ENCODE results near the gene MAP3K13. TPM values are rescaled to one million over a fixed set of nuclear protein-coding genes. Genes with fewer than 3 reads are reported as not detected.

Gene MAP3K13
- total RNA-seq, 1 experiment from 2014 or later: 21.0 TPM

DNA sequence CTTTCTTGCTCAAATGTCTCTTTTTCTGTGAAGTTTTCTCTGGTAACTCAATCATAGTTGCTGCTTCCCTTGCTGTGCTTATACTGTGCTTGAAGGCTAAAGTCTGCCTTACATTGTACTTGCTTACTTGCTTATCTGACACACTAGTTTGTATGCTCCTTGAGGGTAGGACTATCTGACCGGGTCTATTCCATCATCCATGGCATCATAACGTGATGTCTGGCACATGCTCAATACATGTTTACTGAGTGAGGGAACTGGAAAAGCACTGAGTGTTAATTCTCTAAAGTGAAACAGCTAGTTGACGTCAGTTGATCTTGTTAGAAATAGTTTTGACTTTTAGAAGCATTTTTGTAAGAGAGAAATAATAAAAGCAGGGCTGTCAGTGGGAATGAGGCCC lies 42.7 kb downstream of the MAP3K13 start (continued):
- TF ChIP-seq SIN3A (IDR thresholded peaks at IDR 0.05; ENCODE audit: low read depth): no peak
- TF ChIP-seq, protein P1, sequence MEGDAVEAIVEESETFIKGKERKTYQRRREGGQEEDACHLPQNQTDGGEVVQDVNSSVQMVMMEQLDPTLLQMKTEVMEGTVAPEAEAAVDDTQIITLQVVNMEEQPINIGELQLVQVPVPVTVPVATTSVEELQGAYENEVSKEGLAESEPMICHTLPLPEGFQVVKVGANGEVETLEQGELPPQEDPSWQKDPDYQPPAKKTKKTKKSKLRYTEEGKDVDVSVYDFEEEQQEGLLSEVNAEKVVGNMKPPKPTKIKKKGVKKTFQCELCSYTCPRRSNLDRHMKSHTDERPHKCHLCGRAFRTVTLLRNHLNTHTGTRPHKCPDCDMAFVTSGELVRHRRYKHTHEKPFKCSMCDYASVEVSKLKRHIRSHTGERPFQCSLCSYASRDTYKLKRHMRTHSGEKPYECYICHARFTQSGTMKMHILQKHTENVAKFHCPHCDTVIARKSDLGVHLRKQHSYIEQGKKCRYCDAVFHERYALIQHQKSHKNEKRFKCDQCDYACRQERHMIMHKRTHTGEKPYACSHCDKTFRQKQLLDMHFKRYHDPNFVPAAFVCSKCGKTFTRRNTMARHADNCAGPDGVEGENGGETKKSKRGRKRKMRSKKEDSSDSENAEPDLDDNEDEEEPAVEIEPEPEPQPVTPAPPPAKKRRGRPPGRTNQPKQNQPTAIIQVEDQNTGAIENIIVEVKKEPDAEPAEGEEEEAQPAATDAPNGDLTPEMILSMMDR (IDR thresholded peaks at IDR 0.05 in 2 of 3, conservative IDR thresholded peaks at IDR 0.05 in 1 of 3; ENCODE audit: borderline replicate concordance in 1 of 3, insufficient read depth in 1 of 3, low read depth in 2 of 3, low read length in 2 of 3): no peak

DNA sequence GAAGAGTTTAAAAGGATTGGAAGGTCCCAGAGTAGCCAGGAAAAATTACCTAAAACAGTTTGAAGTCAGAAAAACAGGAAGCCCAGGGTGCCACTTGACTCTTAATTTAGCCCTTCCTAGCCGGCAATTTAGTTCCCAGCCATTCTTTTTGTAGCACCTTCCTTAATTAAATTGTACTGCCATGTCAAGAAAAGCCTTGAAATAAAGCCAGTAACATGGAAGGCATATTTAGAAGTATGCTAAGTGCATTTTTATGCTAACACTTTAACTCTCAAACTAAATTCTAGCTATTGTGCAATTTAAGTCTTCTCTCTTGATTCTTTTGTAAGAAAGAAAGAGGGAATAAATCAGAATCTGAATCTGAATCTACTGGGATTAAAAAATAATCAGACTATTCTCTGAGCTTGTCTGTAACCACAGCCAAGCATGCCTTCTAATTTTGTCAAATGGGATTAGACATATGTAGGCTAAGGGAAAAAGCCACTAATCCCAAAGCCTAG lies 43.2 kb downstream of the MAP3K13 start:
- Histone ChIP-seq H3K27ac (ENCODE audit: low read depth, low read length) (no peak overlapping the region), H3K9me2 (ENCODE audit: insufficient read depth) (no peaks in the 10 kb centered on the region), H3K4me3 (replicated peaks in 1 of 2; ENCODE audit: low read depth in 1 of 2, low read length in 2 of 2) (no peak overlapping the region), H3K27me3 (ENCODE audit: insufficient read depth, low read length) (no peaks in the 10 kb centered on the region), H2AFZ (ENCODE audit: low read depth, low read length, poor library complexity, severe bottlenecking) (no peak overlapping the region), H3K79me2 (ENCODE audit: insufficient read depth, low read length) (no peaks in the 10 kb centered on the region), H3K9me3 (ENCODE audit: control insufficient read depth in 1 of 2, insufficient read depth in 1 of 2, low read depth in 1 of 2, low read length in 2 of 2) (no peaks in the 10 kb centered on the region), H3K9ac (ENCODE audit: low read length) (no peak overlapping the region), H3K4me2 (ENCODE audit: low read length) (no peak overlapping the region), H3K36me3 (ENCODE audit: control insufficient read depth in 1 of 2, insufficient read depth in 2 of 2, low read length in 2 of 2) (no peaks in the 10 kb centered on the region), H4K20me1 (ENCODE audit: insufficient read depth) (no peaks in the 10 kb centered on the region), H3K4me1 (ENCODE audit: control insufficient read depth in 1 of 2, insufficient read depth in 2 of 2, low read length in 2 of 2) (no peaks in the 10 kb centered on the region)
- DNase-seq (ENCODE audit: low read depth, low spot score) (no peak), ATAC-seq (no peak)
- ChIA-PET CTCF (no interaction called here), POLR2A (no interaction called here), RAD21 (ENCODE audit: low non-redundant PET in 1 of 2, low total read pairs in 2 of 2, uncharacterized antibody in 2 of 2, unreplicated experiment in 2 of 2) (no interaction called here)
- intact Hi-C loops (cut with micrococcal nuclease): no loop called here
- no TSS peak for BruUV-seq (replicated peaks)
- TF ChIP-seq ELF1 (IDR thresholded peaks at IDR 0.05; ENCODE audit: borderline replicate concordance, low read depth) (no peak), FOSL1 (IDR thresholded peaks at IDR 0.05; ENCODE audit: low read depth) (no peak), SIN3A (IDR thresholded peaks at IDR 0.05; ENCODE audit: low read depth) (no peak), ZBTB33 (IDR thresholded peaks at IDR 0.05; ENCODE audit: extremely low read depth, insufficient replicate concordance, low read length) (no peak), YY1 (IDR thresholded peaks at IDR 0.05; ENCODE audit: extremely low read depth, insufficient replicate concordance, low read depth, low read length) (no peak), EZH2 (IDR thresholded peaks at IDR 0.05) (no peak)
- TF ChIP-seq, protein P2, sequence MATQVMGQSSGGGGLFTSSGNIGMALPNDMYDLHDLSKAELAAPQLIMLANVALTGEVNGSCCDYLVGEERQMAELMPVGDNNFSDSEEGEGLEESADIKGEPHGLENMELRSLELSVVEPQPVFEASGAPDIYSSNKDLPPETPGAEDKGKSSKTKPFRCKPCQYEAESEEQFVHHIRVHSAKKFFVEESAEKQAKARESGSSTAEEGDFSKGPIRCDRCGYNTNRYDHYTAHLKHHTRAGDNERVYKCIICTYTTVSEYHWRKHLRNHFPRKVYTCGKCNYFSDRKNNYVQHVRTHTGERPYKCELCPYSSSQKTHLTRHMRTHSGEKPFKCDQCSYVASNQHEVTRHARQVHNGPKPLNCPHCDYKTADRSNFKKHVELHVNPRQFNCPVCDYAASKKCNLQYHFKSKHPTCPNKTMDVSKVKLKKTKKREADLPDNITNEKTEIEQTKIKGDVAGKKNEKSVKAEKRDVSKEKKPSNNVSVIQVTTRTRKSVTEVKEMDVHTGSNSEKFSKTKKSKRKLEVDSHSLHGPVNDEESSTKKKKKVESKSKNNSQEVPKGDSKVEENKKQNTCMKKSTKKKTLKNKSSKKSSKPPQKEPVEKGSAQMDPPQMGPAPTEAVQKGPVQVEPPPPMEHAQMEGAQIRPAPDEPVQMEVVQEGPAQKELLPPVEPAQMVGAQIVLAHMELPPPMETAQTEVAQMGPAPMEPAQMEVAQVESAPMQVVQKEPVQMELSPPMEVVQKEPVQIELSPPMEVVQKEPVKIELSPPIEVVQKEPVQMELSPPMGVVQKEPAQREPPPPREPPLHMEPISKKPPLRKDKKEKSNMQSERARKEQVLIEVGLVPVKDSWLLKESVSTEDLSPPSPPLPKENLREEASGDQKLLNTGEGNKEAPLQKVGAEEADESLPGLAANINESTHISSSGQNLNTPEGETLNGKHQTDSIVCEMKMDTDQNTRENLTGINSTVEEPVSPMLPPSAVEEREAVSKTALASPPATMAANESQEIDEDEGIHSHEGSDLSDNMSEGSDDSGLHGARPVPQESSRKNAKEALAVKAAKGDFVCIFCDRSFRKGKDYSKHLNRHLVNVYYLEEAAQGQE (IDR thresholded peaks at IDR 0.05; ENCODE audit: low read depth): no peak

Data from HCT116 (cell line).